ENCODE results near the gene DIP2A. TPM values are rescaled to one million over a fixed set of nuclear protein-coding genes. Genes with fewer than 3 reads are reported as not detected.

Gene DIP2A
- polyA plus RNA-seq, 1 donor (not counting 4 experiments of a cell fraction or from before 2014, with no cell fraction given), result 41.6 TPM

DNA sequence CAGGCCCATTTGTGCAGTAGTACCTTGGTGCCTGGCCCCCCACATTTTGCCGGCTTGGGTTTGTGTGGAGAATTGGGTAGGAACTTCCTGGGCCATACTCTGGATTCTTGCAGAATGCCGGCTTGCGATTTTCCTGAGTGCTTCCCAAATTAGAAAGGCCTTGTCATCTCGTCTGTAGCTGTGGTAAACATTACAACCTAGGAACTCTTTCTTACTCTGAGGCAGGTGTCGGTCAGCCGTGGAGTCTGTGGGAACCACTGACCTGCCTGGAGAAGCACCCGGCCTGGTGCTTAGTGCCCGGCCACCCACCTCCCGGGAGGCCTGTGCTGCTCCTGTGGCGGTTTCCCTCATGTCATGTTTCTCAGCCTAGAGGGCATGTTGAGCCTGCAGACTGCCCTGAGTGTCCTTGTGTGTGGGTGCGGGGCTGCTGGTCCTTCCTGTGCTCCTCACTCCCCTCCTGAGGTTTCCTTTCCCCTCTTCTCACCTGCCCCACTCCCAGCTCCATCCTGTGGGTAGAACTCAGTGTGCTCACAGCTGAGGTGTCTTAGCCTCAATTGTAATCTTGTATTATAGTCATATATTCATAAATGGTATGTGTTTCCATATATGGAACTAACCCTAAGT is 81.5 kb downstream of the DIP2A start:
- peaks cover 3% of the 10 kb centered on the region for H3K4me1 ChIP-seq (ENCODE audit: control insufficient read depth, extremely low read depth, insufficient read depth, low read length)
- no peak overlapping the region for H2AFZ ChIP-seq (ENCODE audit: control insufficient read depth, low read length)
- H3K79me2 ChIP-seq (ENCODE audit: control insufficient read depth, insufficient read depth, low read length), result no peaks in the 10 kb centered on the region
- H3K27me3 ChIP-seq (ENCODE audit: control insufficient read depth, extremely low read depth, insufficient read depth, low read length), result no peaks in the 10 kb centered on the region
- peaks cover 39 to 46% of the 10 kb centered on the region in 2 experiments for H3K36me3 ChIP-seq (ENCODE audit: control insufficient read depth in 2 of 2, extremely low read depth in 1 of 2, insufficient read depth in 2 of 2, low read length in 2 of 2)
- no peak overlapping the region for H3K4me3 ChIP-seq (ENCODE audit: control insufficient read depth in 2 of 3, extremely low read depth in 1 of 3, insufficient read depth in 2 of 3, low read depth in 1 of 3, low read length in 3 of 3)
- H3K27ac ChIP-seq (ENCODE audit: control insufficient read depth, insufficient read depth, low read length), result no peak overlapping the region
- no peaks in the 10 kb centered on the region for H3K9me1 ChIP-seq (ENCODE audit: control insufficient read depth, extremely low read depth, insufficient read depth, low read length)
- no peak for TF ChIP-seq EZH2 (IDR thresholded peaks at IDR 0.05; ENCODE audit: low read length)
- TF ChIP-seq, protein P1, sequence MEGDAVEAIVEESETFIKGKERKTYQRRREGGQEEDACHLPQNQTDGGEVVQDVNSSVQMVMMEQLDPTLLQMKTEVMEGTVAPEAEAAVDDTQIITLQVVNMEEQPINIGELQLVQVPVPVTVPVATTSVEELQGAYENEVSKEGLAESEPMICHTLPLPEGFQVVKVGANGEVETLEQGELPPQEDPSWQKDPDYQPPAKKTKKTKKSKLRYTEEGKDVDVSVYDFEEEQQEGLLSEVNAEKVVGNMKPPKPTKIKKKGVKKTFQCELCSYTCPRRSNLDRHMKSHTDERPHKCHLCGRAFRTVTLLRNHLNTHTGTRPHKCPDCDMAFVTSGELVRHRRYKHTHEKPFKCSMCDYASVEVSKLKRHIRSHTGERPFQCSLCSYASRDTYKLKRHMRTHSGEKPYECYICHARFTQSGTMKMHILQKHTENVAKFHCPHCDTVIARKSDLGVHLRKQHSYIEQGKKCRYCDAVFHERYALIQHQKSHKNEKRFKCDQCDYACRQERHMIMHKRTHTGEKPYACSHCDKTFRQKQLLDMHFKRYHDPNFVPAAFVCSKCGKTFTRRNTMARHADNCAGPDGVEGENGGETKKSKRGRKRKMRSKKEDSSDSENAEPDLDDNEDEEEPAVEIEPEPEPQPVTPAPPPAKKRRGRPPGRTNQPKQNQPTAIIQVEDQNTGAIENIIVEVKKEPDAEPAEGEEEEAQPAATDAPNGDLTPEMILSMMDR (optimal IDR thresholded peaks at IDR 0.05 in 1 of 3, IDR thresholded peaks at IDR 0.05 in 1 of 3, conservative IDR thresholded peaks at IDR 0.05 in 1 of 3; ENCODE audit: extremely low read depth in 1 of 3, insufficient read depth in 2 of 3, low read length in 3 of 3), result no peak
- dilution Hi-C loops (cut with MboI; ENCODE audit: extremely low pct_ligation_motif_present, low sequenced_read_pairs), result no loop called here
- no peak overlapping the region for H3K4me2 ChIP-seq (ENCODE audit: control insufficient read depth, extremely low read depth, insufficient read depth, low read depth, low read length)
- FAIRE-seq (no peak), DNase-seq (ENCODE audit: low read depth, low spot score) (no peak)
- no peak overlapping the region for H3K9ac ChIP-seq (ENCODE audit: control insufficient read depth, extremely low read depth, insufficient read depth, low read length)
- H4K20me1 ChIP-seq (ENCODE audit: control insufficient read depth, extremely low read depth, insufficient read depth, low read length), result no peaks in the 10 kb centered on the region
- H3K9me3 ChIP-seq (ENCODE audit: control insufficient read depth, low read depth, low read length), result no peaks in the 10 kb centered on the region

DNA sequence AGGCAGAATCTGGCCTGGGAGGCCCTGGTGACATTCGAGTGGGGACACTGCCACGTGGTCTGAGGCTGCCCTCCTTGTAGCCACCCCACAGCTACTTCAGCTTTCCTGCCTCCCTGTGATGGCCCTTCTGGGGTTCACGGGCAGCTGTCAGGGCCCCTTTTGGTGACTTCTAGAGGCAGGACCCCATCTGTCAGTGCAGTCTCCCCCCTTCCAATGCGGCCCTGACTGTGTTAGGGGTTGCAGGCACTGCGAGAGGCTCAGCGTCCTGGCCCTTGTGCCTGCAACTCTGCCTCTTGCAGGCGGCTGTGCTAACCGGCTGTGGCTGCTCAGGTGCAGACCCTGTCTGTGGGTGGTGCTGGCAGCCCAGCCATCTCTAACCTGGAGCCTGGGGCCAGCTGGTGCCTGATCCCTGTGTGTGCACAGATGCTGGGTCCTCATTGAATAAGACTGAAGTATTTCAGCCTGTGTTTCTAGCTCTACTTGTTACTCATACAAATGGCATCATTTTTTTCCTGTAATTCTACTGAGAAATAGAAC is 84.0 kb downstream of the DIP2A start:
- FAIRE-seq (no peak), DNase-seq (ENCODE audit: low read depth, low spot score) (no peak)
- Histone ChIP-seq H3K4me1 (ENCODE audit: control insufficient read depth, extremely low read depth, insufficient read depth, low read length) (peaks cover 11% of the 10 kb centered on the region), H3K4me3 (ENCODE audit: control insufficient read depth in 2 of 3, extremely low read depth in 1 of 3, insufficient read depth in 2 of 3, low read depth in 1 of 3, low read length in 3 of 3) (no peak overlapping the region), H3K36me3 (ENCODE audit: control insufficient read depth in 2 of 2, extremely low read depth in 1 of 2, insufficient read depth in 2 of 2, low read length in 2 of 2) (peaks cover 44% of the 10 kb centered on the region in 2 experiments), H3K27me3 (ENCODE audit: control insufficient read depth, extremely low read depth, insufficient read depth, low read length) (no peaks in the 10 kb centered on the region), H3K9me3 (ENCODE audit: control insufficient read depth, low read depth, low read length) (no peaks in the 10 kb centered on the region), H3K4me2 (ENCODE audit: control insufficient read depth, extremely low read depth, insufficient read depth, low read depth, low read length) (no peak overlapping the region), H3K27ac (ENCODE audit: control insufficient read depth, insufficient read depth, low read length) (no peak overlapping the region), H3K9me1 (ENCODE audit: control insufficient read depth, extremely low read depth, insufficient read depth, low read length) (no peaks in the 10 kb centered on the region), H3K79me2 (ENCODE audit: control insufficient read depth, insufficient read depth, low read length) (no peaks in the 10 kb centered on the region), H3K9ac (ENCODE audit: control insufficient read depth, extremely low read depth, insufficient read depth, low read length) (no peak overlapping the region), H4K20me1 (ENCODE audit: control insufficient read depth, extremely low read depth, insufficient read depth, low read length) (no peaks in the 10 kb centered on the region), H2AFZ (ENCODE audit: control insufficient read depth, low read length) (no peak overlapping the region)
- dilution Hi-C loops (cut with MboI; ENCODE audit: extremely low pct_ligation_motif_present, low sequenced_read_pairs), result no loop called here
- TF ChIP-seq, protein P1 (optimal IDR thresholded peaks at IDR 0.05 in 1 of 3, IDR thresholded peaks at IDR 0.05 in 1 of 3, conservative IDR thresholded peaks at IDR 0.05 in 1 of 3; ENCODE audit: extremely low read depth in 1 of 3, insufficient read depth in 2 of 3, low read length in 3 of 3), result no peak
- no peak for TF ChIP-seq EZH2 (IDR thresholded peaks at IDR 0.05; ENCODE audit: low read length)

Measured in keratinocyte (primary cell).